Upper lobe of right lung (tissue), 1 donor: ENCODE data around the gene PANK2. TPM values are rescaled to one million over a fixed set of nuclear protein-coding genes. Genes with fewer than 3 reads are reported as not detected.
"Not testable (repeated sequence)": the region's sequence is repeated elsewhere in the genome, so short reads cannot be mapped to it uniquely, and the experiment has no call there.

Experiments
- ATAC-seq: fragments of 200-7000 bp; cut with Tn5 transposase; one replicate; pipeline ENCODE4 v1.9.1; 2020; ENCODE audit warnings: mild to moderate bottlenecking, moderate library complexity
- DNase-seq: peaks from one replicate; pipeline ENCODE4 v3.0.0-alpha.2; 2020
- H3K27ac ChIP-seq: fragments of 200-600 bp; one replicate; pipeline ENCODE4 v1.8.0; 2022
- H3K27me3 ChIP-seq: fragments of 200-600 bp; one replicate; pipeline ENCODE4 v1.8.0; 2022; ENCODE audit warnings: mild to moderate bottlenecking
- H3K36me3 ChIP-seq: fragments of 200-600 bp; one replicate; pipeline ENCODE4 v1.8.0; 2022
- H3K4me1 ChIP-seq: fragments of 200-600 bp; one replicate; pipeline ENCODE4 v1.8.0; 2022
- H3K4me3 ChIP-seq: fragments of 200-600 bp; one replicate; pipeline ENCODE4 v1.8.0; 2022; ENCODE audit warnings: mild to moderate bottlenecking
- H3K9me3 ChIP-seq: fragments of 200-600 bp; one replicate; pipeline ENCODE4 v1.8.0; 2022
- CTCF ChIP-seq: fragments of 200-600 bp; IDR thresholded peaks from one replicate; pipeline ENCODE4 v1.8.0; 2022; ENCODE audit warnings: antibody characterized with exemption
- intact Hi-C: fragments of 100-400 bp; cut with DNase I; formaldehyde crosslinking; loops from one replicate; pipeline ENCODE4 v1.11.0; 2022
- total RNA-seq: library from RNA; stranded (reverse); fragmentation: NEBNext Ultra II Directional; extraction: Animal tissue kit (Norgen Biotek cat#: 25700); gene quantifications from one replicate; pipeline ENCODE4 v1.2.1, GENCODE V29; 2021
- donor health status: DM: no; HTN: yes; CAD: no; lungs with severe emphysema.

The PANK2 gene
- total RNA-seq, 1 donor from 2014 or later, result 37.6 TPM

GRCh38 chr20:3890999-3891929 is 2.1 kb downstream of the PANK2 start:
- Histone ChIP-seq H3K9me3 (no peaks in the 10 kb centered on the region), H3K4me1 (peaks cover 59% of the 10 kb centered on the region), H3K27me3 (no peaks in the 10 kb centered on the region), H3K4me3 (peak overlapping the region; percentile 84), H3K36me3 (peaks cover 7% of the 10 kb centered on the region), H3K27ac (no peak overlapping the region)
- DNase-seq, result peak; percentile 18
- TF ChIP-seq CTCF, result no peak
- intact Hi-C loops, result no loop called here
- ATAC-seq, result no peak

- intact Hi-C loops, result no loop called here
- ATAC-seq, result no peak
- peaks cover 7% of the 10 kb centered on the region for H3K36me3 ChIP-seq
- H3K9me3 ChIP-seq, result no peaks in the 10 kb centered on the region
- H3K27ac ChIP-seq, result no peak overlapping the region
- DNase-seq, result no peak
- TF ChIP-seq CTCF, result no peak
- H3K27me3 ChIP-seq, result no peaks in the 10 kb centered on the region
- H3K4me1 ChIP-seq, result peaks cover 86% of the 10 kb centered on the region
- H3K4me3 ChIP-seq, result no peak overlapping the region
Measured at GRCh38 chr20:3894796-3895195, 5.6 kb downstream of the PANK2 start.

GRCh38 chr20:3896302-3896701 is 7.1 kb downstream of the PANK2 start:
- DNase-seq (no peak), ATAC-seq (no peak)
- Histone ChIP-seq H3K36me3 (peaks cover 7% of the 10 kb centered on the region), H3K27ac (no peak overlapping the region), H3K9me3 (no peaks in the 10 kb centered on the region), H3K4me1 (peaks cover 94% of the 10 kb centered on the region), H3K27me3 (no peaks in the 10 kb centered on the region), H3K4me3 (no peak overlapping the region)
- intact Hi-C loops, result no loop called here
- no peak for TF ChIP-seq CTCF

GRCh38 chr20:3896853-3897583 is 7.8 kb downstream of the PANK2 start:
- DNase-seq, result peak; percentile 37
- no peaks in the 10 kb centered on the region for H3K27me3 ChIP-seq
- ATAC-seq, result no peak
- H3K4me1 ChIP-seq, result peaks cover 94% of the 10 kb centered on the region
- intact Hi-C loops, result no loop called here
- TF ChIP-seq CTCF, result no peak
- no peaks in the 10 kb centered on the region for H3K9me3 ChIP-seq
- H3K27ac ChIP-seq, result no peak overlapping the region
- H3K36me3 ChIP-seq, result peaks cover 7% of the 10 kb centered on the region
- no peak overlapping the region for H3K4me3 ChIP-seq

- H3K4me1 ChIP-seq, result peaks cover 89% of the 10 kb centered on the region
- ATAC-seq, H3K4me3 ChIP-seq, H3K27me3 ChIP-seq, H3K36me3 ChIP-seq, H3K9me3 ChIP-seq, H3K27ac ChIP-seq, DNase-seq, intact Hi-C loops: not testable (repeated sequence)
Measured at GRCh38 chr20:3898181-3898580, 9.0 kb downstream of the PANK2 start.

GRCh38 chr20:3898639-3899038 is 9.5 kb downstream of the PANK2 start:
- H3K4me3 ChIP-seq, result no peak overlapping the region
- peaks cover 7% of the 10 kb centered on the region for H3K36me3 ChIP-seq
- no peak for TF ChIP-seq CTCF
- intact Hi-C loops, result no loop called here
- no peak overlapping the region for H3K27ac ChIP-seq
- DNase-seq, result no peak
- ATAC-seq, result no peak
- H3K9me3 ChIP-seq, result no peaks in the 10 kb centered on the region
- H3K27me3 ChIP-seq, result no peaks in the 10 kb centered on the region
- H3K4me1 ChIP-seq, result peaks cover 86% of the 10 kb centered on the region
